K562 (cell line): ENCODE data around the gene DNAJC8. TPM values are rescaled to one million over a fixed set of nuclear protein-coding genes. Genes with fewer than 3 reads are reported as not detected.

ENCODE experiments used
- BCOR ChIP-seq: fragments of 450-650 bp; IDR thresholded peaks from 2 replicates; pipeline ENCODE4 v1.6.1; 2016
- COPS2 ChIP-seq: fragments of 450-650 bp; conservative IDR thresholded peaks from 2 replicates; pipeline ENCODE4 v1.6.1; 2016; ENCODE audit warnings: mild to moderate bottlenecking, moderate library complexity
- DMBX1 ChIP-seq: fragments of 250-450 bp; sonication (Bioruptor Pico); IDR thresholded peaks from 2 replicates; pipeline ENCODE4 v1.8.0; 2022; ENCODE audit warnings: inconsistent platforms, mild to moderate bottlenecking, moderate library complexity, borderline replicate concordance
- ETS2 ChIP-seq: IDR thresholded peaks from 2 replicates; pipeline ENCODE4 v1.6.1; 2016; ENCODE audit warnings: borderline replicate concordance, missing genetic modification characterization, mild to moderate bottlenecking, moderate library complexity, missing compliant biosample characterization; ENCODE audit not compliant: poor library complexity, severe bottlenecking
- HDGF ChIP-seq: fragments of 450-650 bp; IDR thresholded peaks from 2 replicates; pipeline ENCODE4 v1.6.1; 2016
- HNRNPH1 ChIP-seq: fragments of 200-400 bp; formaldehyde crosslinking; optimal IDR thresholded peaks from 2 replicates; pipeline ENCODE3; 2017; ENCODE audit warnings: low read depth, mild to moderate bottlenecking, low read length, moderate library complexity
- MAFG ChIP-seq: fragments of 450-650 bp; conservative IDR thresholded peaks from 2 replicates; pipeline ENCODE4 v1.6.1; 2016; ENCODE audit warnings: missing genetic modification characterization, missing compliant biosample characterization
- MCM2 ChIP-seq: fragments of 450-650 bp; IDR thresholded peaks from 2 replicates; pipeline ENCODE4 v1.6.1; 2017; ENCODE audit warnings: low read depth, mild to moderate bottlenecking
- NBN ChIP-seq: fragments of 450-650 bp; IDR thresholded peaks from 2 replicates; pipeline ENCODE4 v1.6.1; 2016; ENCODE audit warnings: low read depth, mild to moderate bottlenecking
- NCOR1 ChIP-seq: fragments of 450-650 bp; IDR thresholded peaks from 2 replicates; pipeline ENCODE4 v1.6.1; 2016; ENCODE audit warnings: mild to moderate bottlenecking, moderate library complexity
- NFATC3 ChIP-seq: fragments of 450-650 bp; IDR thresholded peaks from 2 replicates; pipeline ENCODE4 v1.6.1; 2017; ENCODE audit warnings: mild to moderate bottlenecking
- RBFOX2 ChIP-seq: fragments of 200-400 bp; formaldehyde crosslinking; IDR thresholded peaks from 2 replicates; pipeline ENCODE4 v1.6.1; 2017; ENCODE audit warnings: low read depth, mild to moderate bottlenecking, low read length, moderate library complexity
- SMAD1 ChIP-seq: fragments of 150-350 bp; IDR thresholded peaks from 2 replicates; pipeline ENCODE4 v1.6.1; 2014; ENCODE audit warnings: low read length, low read depth; ENCODE audit not compliant: partially characterized antibody
- SMARCE1 ChIP-seq: fragments of 450-650 bp; IDR thresholded peaks from 2 replicates; pipeline ENCODE4 v1.7.1; 2016; ENCODE audit warnings: mild to moderate bottlenecking
- SNIP1 ChIP-seq: fragments of 450-650 bp; IDR thresholded peaks from 2 replicates; pipeline ENCODE4 v1.7.1; 2017; ENCODE audit warnings: low read depth, mild to moderate bottlenecking
- STAT5B ChIP-seq: fragments of 250-450 bp; sonication (Bioruptor Pico); IDR thresholded peaks from 2 replicates; pipeline ENCODE4 v1.8.0; 2021; ENCODE audit warnings: mild to moderate bottlenecking, inconsistent platforms
- TRIM28 ChIP-seq: fragments of 450-650 bp; IDR thresholded peaks from 2 replicates; pipeline ENCODE4 v1.6.1; 2017
- ZNF764 ChIP-seq: fragments of 250-450 bp; sonication (Bioruptor Pico); IDR thresholded peaks from 2 replicates; pipeline ENCODE4 v1.4.0; 2020; ENCODE audit warnings: low read depth, mild to moderate bottlenecking, moderate library complexity
- ZNF766 ChIP-seq: fragments of 200-800 bp; sonication (Bioruptor generic); conservative IDR thresholded peaks from 2 replicates; pipeline ENCODE4 v1.6.1; 2016; ENCODE audit warnings: missing genetic modification characterization, missing compliant biosample characterization
- ZZZ3 ChIP-seq: fragments of 450-650 bp; IDR thresholded peaks from 2 replicates; pipeline ENCODE4 v1.6.1; 2016; ENCODE audit warnings: antibody characterized with exemption, mild to moderate bottlenecking, moderate library complexity
- polyA plus RNA-seq, 8 experiments: library from polyadenylated mRNA; depleted of rRNA in 4 of 8; stranded (reverse) in 5 of 8; unstranded in 3 of 8; fragments of >200 nt; fragmentation: Nextera tagmentation in 2 of 8; fragmentation: Illumina TruSeq in 1 of 8; extraction: Ambion mirVana in 2 of 8; extraction: Trizol in 1 of 8; gene quantifications; 2 replicates each; pipeline versions ENCODE4 v1.2.1 to v1.2.3, GENCODE V29; 2011 to 2014; ENCODE audit warnings: inconsistent platforms in 1 of 8, missing spikeins in 1 of 8
- total RNA-seq, 7 experiments: library from RNA; depleted of rRNA in 6 of 7; stranded (reverse); fragments of >200 nt in 6 of 7; fragmentation: Illumina TruSeq in 2 of 7; extraction: Trizol in 2 of 7; gene quantifications; 2 replicates each; pipeline versions ENCODE4 v1.2.1 to v1.2.3, GENCODE V29; 2011 to 2021; ENCODE audit warnings: low replicate concordance in 1 of 7
- TF ChIP-seq, protein P1 (sequence below), 2 experiments: fragments of 450-650 bp; IDR thresholded peaks; 2 replicates each; pipeline ENCODE4 v1.6.1; 2018; ENCODE audit warnings: mild to moderate bottlenecking in 2 of 2, low read depth in 1 of 2; ENCODE audit not compliant: partially characterized antibody in 2 of 2
- TF ChIP-seq, protein P2 (sequence below): IDR thresholded peaks from 2 replicates; pipeline ENCODE4 v1.6.1; 2011; ENCODE audit not compliant: insufficient read length; ENCODE audit errors: extremely low read depth

Gene DNAJC8
- total and polyA plus RNA-seq, 9 of the 15 experiments (the other 6 are each of a cell fraction or from before 2014, with no cell fraction given): 143 to 508 (median 209) TPM

DNA sequence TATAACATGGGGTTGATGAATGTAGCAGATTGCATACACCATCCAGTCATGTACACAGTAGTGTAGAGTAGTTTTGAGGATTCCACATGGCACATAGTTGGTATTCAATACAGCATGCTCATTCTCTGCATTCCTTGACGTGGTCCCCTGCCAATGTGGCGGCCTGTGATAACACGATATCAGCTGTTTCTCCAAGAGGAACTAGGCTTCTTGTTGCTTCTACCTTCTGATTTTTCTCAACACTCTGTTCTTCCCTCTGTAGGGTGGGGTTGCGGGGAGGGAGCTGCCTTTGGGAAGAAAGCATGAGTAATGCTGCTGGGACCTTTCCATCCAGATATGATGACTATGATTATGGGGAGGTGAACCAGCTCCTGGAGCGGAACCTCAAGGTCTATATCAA, 45.9 kb upstream of the DNAJC8 start (continued):
- TF ChIP-seq ZNF766 (peak; percentile 43; the same call in 1 of the 2 replicates), SMARCE1 (peak; percentile 79), COPS2 (no peak), HNRNPH1 (no peak), STAT5B (no peak), TRIM28 (no peak), SNIP1 (no peak), BCOR (no peak), NFATC3 (no peak), ZZZ3 (no peak), NBN (no peak), DMBX1 (CRISPR knock-in tag) (no peak), RBFOX2 (no peak), NCOR1 (peak; percentile 47; the same call in 1 of the 2 replicates), ZNF764 (CRISPR knock-in tag) (no peak), MAFG (peak; percentile 47), SMAD1 (no peak), MCM2 (no peak), HDGF (no peak), ETS2 (tag) (no peak)
- TF ChIP-seq, protein P1, sequence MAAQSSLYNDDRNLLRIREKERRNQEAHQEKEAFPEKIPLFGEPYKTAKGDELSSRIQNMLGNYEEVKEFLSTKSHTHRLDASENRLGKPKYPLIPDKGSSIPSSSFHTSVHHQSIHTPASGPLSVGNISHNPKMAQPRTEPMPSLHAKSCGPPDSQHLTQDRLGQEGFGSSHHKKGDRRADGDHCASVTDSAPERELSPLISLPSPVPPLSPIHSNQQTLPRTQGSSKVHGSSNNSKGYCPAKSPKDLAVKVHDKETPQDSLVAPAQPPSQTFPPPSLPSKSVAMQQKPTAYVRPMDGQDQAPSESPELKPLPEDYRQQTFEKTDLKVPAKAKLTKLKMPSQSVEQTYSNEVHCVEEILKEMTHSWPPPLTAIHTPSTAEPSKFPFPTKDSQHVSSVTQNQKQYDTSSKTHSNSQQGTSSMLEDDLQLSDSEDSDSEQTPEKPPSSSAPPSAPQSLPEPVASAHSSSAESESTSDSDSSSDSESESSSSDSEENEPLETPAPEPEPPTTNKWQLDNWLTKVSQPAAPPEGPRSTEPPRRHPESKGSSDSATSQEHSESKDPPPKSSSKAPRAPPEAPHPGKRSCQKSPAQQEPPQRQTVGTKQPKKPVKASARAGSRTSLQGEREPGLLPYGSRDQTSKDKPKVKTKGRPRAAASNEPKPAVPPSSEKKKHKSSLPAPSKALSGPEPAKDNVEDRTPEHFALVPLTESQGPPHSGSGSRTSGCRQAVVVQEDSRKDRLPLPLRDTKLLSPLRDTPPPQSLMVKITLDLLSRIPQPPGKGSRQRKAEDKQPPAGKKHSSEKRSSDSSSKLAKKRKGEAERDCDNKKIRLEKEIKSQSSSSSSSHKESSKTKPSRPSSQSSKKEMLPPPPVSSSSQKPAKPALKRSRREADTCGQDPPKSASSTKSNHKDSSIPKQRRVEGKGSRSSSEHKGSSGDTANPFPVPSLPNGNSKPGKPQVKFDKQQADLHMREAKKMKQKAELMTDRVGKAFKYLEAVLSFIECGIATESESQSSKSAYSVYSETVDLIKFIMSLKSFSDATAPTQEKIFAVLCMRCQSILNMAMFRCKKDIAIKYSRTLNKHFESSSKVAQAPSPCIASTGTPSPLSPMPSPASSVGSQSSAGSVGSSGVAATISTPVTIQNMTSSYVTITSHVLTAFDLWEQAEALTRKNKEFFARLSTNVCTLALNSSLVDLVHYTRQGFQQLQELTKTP (IDR thresholded peaks at IDR 0.05; ENCODE audit: low read depth in 1 of 2, partially characterized antibody in 2 of 2): no peak
- TF ChIP-seq, protein P2, sequence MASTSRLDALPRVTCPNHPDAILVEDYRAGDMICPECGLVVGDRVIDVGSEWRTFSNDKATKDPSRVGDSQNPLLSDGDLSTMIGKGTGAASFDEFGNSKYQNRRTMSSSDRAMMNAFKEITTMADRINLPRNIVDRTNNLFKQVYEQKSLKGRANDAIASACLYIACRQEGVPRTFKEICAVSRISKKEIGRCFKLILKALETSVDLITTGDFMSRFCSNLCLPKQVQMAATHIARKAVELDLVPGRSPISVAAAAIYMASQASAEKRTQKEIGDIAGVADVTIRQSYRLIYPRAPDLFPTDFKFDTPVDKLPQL: no peak
